ENCODE measurements around the gene CD47.

GRCh38 chr3:108110934-108111333 lies 20.1 kb upstream of the CD47 start:
- no peak for TF ChIP-seq CTCF (conservative IDR thresholded peaks at IDR 0.05; ENCODE audit: low read depth, low read length)
- no peak for TF ChIP-seq RAD21 (IDR thresholded peaks at IDR 0.05; ENCODE audit: low read length)
- no peak for TF ChIP-seq BHLHE40 (IDR thresholded peaks at IDR 0.05; ENCODE audit: low read depth, low read length)
- TF ChIP-seq CEBPB (IDR thresholded peaks at IDR 0.05; ENCODE audit: low read depth, low read length) = no peak

Measured in IMR-90 (cell line).